Endothelial cell (in vitro differentiated cells): ENCODE results near the gene CYB561A3. TPM values are rescaled to one million over a fixed set of nuclear protein-coding genes. Genes with fewer than 3 reads are reported as not detected.

Experiments used
- DNase-seq: peaks from one replicate; pipeline ENCODE4 v3.0.0; 2021; ENCODE audit warnings: low spot score
- H3K27ac Mint-ChIP-seq: one replicate; pipeline ENCODE4 v1.8.0; 2021; ENCODE audit warnings: mixed read lengths, inconsistent platforms; ENCODE audit not compliant: unreplicated experiment
- H3K27me3 Mint-ChIP-seq: one replicate; pipeline ENCODE4 v1.8.0; 2021; ENCODE audit warnings: mild to moderate bottlenecking, moderate library complexity, mixed read lengths, inconsistent platforms; ENCODE audit not compliant: unreplicated experiment
- H3K36me3 Mint-ChIP-seq: one replicate; pipeline ENCODE4 v1.8.0; 2021; ENCODE audit warnings: mild to moderate bottlenecking, low read depth, mixed read lengths, inconsistent platforms; ENCODE audit not compliant: unreplicated experiment
- H3K4me1 Mint-ChIP-seq: one replicate; pipeline ENCODE4 v1.8.0; 2021; ENCODE audit warnings: mild to moderate bottlenecking, mixed read lengths, inconsistent platforms; ENCODE audit not compliant: unreplicated experiment
- H3K4me3 Mint-ChIP-seq: one replicate; pipeline ENCODE4 v1.8.0; 2021; ENCODE audit warnings: mild to moderate bottlenecking, mixed read lengths, inconsistent platforms; ENCODE audit not compliant: unreplicated experiment
- H3K9me3 Mint-ChIP-seq: one replicate; pipeline ENCODE4 v1.8.0; 2021; ENCODE audit warnings: mixed read lengths, inconsistent platforms; ENCODE audit not compliant: unreplicated experiment
- CTCF ChIP-seq: fragments of 200-600 bp; sonication (generic); IDR thresholded peaks from one replicate; pipeline ENCODE4 v1.5.0; 2021; ENCODE audit warnings: antibody characterized with exemption; ENCODE audit not compliant: unreplicated experiment
- total RNA-seq: library from RNA; stranded (reverse); fragmentation: NEBNext Ultra II Directional; extraction: Animal tissue kit (Norgen Biotek cat#: 25700); gene quantifications from one replicate; pipeline ENCODE4 v1.2.1, GENCODE V29; 2021; ENCODE audit not compliant: unreplicated experiment

Gene CYB561A3
- total RNA-seq, 1 donor from 2014 or later, result 21.6 TPM

GRCh38 chr11:61332281-61332796, 29.3 kb downstream of the CYB561A3 start:
- no peak for TF ChIP-seq CTCF
- H3K9me3 Mint-ChIP-seq, result no peaks in the 10 kb centered on the region
- peaks cover 21% of the 10 kb centered on the region for H3K4me1 Mint-ChIP-seq
- DNase-seq, result peak; percentile 13
- peaks cover 19% of the 10 kb centered on the region for H3K36me3 Mint-ChIP-seq
- H3K27me3 Mint-ChIP-seq, result peaks cover 4% of the 10 kb centered on the region
- H3K27ac Mint-ChIP-seq, result peak overlapping the region; percentile 93
- H3K4me3 Mint-ChIP-seq, result peak overlapping the region; percentile 98

- no peaks in the 10 kb centered on the region for H3K9me3 Mint-ChIP-seq
- peak overlapping the region; percentile 93 for H3K27ac Mint-ChIP-seq
- DNase-seq, result no peak
- H3K36me3 Mint-ChIP-seq, result peaks cover 19% of the 10 kb centered on the region
- no peak for TF ChIP-seq CTCF
- H3K4me1 Mint-ChIP-seq, result peaks cover 18% of the 10 kb centered on the region
- peaks cover 4% of the 10 kb centered on the region for H3K27me3 Mint-ChIP-seq
- H3K4me3 Mint-ChIP-seq, result peak overlapping the region; percentile 98
Measured at GRCh38 chr11:61331651-61332050, 30.0 kb downstream of the CYB561A3 start.

GRCh38 chr11:61329871-61330270, 31.8 kb downstream of the CYB561A3 start:
- Mint-ChIP-seq H3K27ac (no peak overlapping the region), H3K36me3 (peaks cover 31% of the 10 kb centered on the region), H3K4me1 (peaks cover 18% of the 10 kb centered on the region), H3K9me3 (no peaks in the 10 kb centered on the region), H3K27me3 (peaks cover 6% of the 10 kb centered on the region), H3K4me3 (no peak overlapping the region)
- TF ChIP-seq CTCF, result no peak
- no peak for DNase-seq

GRCh38 chr11:61328351-61328750, 33.3 kb downstream of the CYB561A3 start:
- peak overlapping the region; percentile 13 for H3K27ac Mint-ChIP-seq
- H3K36me3 Mint-ChIP-seq, result peaks cover 40% of the 10 kb centered on the region
- no peak for DNase-seq
- no peak overlapping the region for H3K4me3 Mint-ChIP-seq
- H3K9me3 Mint-ChIP-seq, result no peaks in the 10 kb centered on the region
- peaks cover 12% of the 10 kb centered on the region for H3K4me1 Mint-ChIP-seq
- H3K27me3 Mint-ChIP-seq, result peaks cover 3% of the 10 kb centered on the region
- TF ChIP-seq CTCF, result no peak

- H3K4me3 Mint-ChIP-seq, result peak overlapping the region; percentile 60
- DNase-seq, result no peak
- no peak for TF ChIP-seq CTCF
- peaks cover 3% of the 10 kb centered on the region for H3K27me3 Mint-ChIP-seq
- H3K9me3 Mint-ChIP-seq, result no peaks in the 10 kb centered on the region
- peaks cover 43% of the 10 kb centered on the region for H3K36me3 Mint-ChIP-seq
- H3K27ac Mint-ChIP-seq, result peak overlapping the region; percentile 12
- H3K4me1 Mint-ChIP-seq, result peaks cover 12% of the 10 kb centered on the region
Measured at GRCh38 chr11:61327669-61328071, 34.0 kb downstream of the CYB561A3 start.
